Gastroesophageal sphincter (tissue), 4 donors: ENCODE results near the gene LSM10. TPM values are rescaled to one million over a fixed set of nuclear protein-coding genes. Genes with fewer than 3 reads are reported as not detected.

Source experiments
- ATAC-seq: fragments of 150-250 bp; one replicate; pipeline ENCODE4 v1.9.1; 2016; ENCODE audit warnings: mild to moderate bottlenecking, moderate library complexity
- H3K27ac ChIP-seq, 4 donors: fragments of 200-600 bp; sonication (generic) in 3 of 4; 1 replicate in 3 of 4; 2 replicates in 1 of 4; pipeline ENCODE4 v1.5.1; 2016 to 2019
- H3K27me3 ChIP-seq: fragments of 200-600 bp; sonication (generic); one replicate; pipeline ENCODE4 v1.5.1; 2019
- H3K36me3 ChIP-seq, 2 donors: fragments of 200-600 bp; sonication (generic); one replicate each; pipeline ENCODE4 v1.5.1; 2019; ENCODE audit warnings: control low read depth in 1 of 2
- H3K4me1 ChIP-seq, 3 donors: fragments of 200-600 bp; sonication (generic); 1 replicate in 2 of 3; 2 replicates in 1 of 3; pipeline ENCODE4 v1.5.1; 2016 to 2019; ENCODE audit warnings: control low read depth in 2 of 3
- H3K4me3 ChIP-seq, 2 donors: fragments of 200-600 bp; sonication (generic); one replicate each; pipeline ENCODE4 v1.5.1; 2019; ENCODE audit warnings: mild to moderate bottlenecking in 1 of 2, moderate library complexity in 1 of 2
- H3K9me3 ChIP-seq, 3 donors: fragments of 200-600 bp; sonication (generic); one replicate each; pipeline ENCODE4 v1.5.1; 2017 to 2019; ENCODE audit warnings: control low read depth in 2 of 3
- CTCF ChIP-seq, 4 experiments: fragments of 200-600 bp in 2 of 4; fragments of 450-650 bp in 2 of 4; sonication (generic) in 1 of 4; IDR thresholded peaks; one replicate each; pipeline ENCODE4 v1.5.1; 2017 to 2019; ENCODE audit warnings: antibody characterized with exemption in 4 of 4, mild to moderate bottlenecking in 2 of 4, moderate library complexity in 2 of 4
- EP300 ChIP-seq: sonication (generic); formaldehyde crosslinking; IDR thresholded peaks from one replicate; pipeline ENCODE4 v1.6.1; 2017; ENCODE audit warnings: antibody characterized with exemption, mild to moderate bottlenecking
- POLR2A ChIP-seq, 2 donors: fragments of 450-650 bp; IDR thresholded peaks; one replicate each; pipeline ENCODE4 v1.6.1; 2017; ENCODE audit warnings: antibody characterized with exemption in 2 of 2, mild to moderate bottlenecking in 2 of 2, moderate library complexity in 1 of 2
- POLR2AphosphoS5 ChIP-seq: sonication (generic); formaldehyde crosslinking; IDR thresholded peaks from one replicate; pipeline ENCODE4 v1.6.1; 2017; ENCODE audit warnings: antibody characterized with exemption
- WGBS, 2 donors: methylation state at CpG; one replicate each; pipeline ENCODE4 v1.1.5; 2018; ENCODE audit warnings: low coverage in 1 of 2; 5-methylcytosine and 5-hydroxymethylcytosine counted together
- total RNA-seq, 4 donors: library from RNA; depleted of rRNA; stranded (reverse); fragments of >200 nt; gene quantifications; one replicate each; pipeline ENCODE4 v1.1.0, GENCODE V29; 2016

LSM10 gene
- total RNA-seq, 4 donors from 2014 or later = 39.5 to 50.2 (median 47.3) TPM

GRCh38 chr1:36414384-36414783 is 16.7 kb upstream of the LSM10 start:
- WGBS, 2 donors = 73% methylated on average over 4 of the region's 4 CpGs; no CpG with 5 or more reads in 1 of the 2 donors
- H3K4me1 ChIP-seq = no peaks in the 10 kb centered on the region

GRCh38 chr1:36411674-36412648 is 14.3 kb upstream of the LSM10 start:
- WGBS, 2 donors = 56% methylated on average over 8 of the region's 11 CpGs
- Histone ChIP-seq H3K36me3 (peaks cover 0 to 4% of the 10 kb centered on the region in 2 donors), H3K27me3 (no peaks in the 10 kb centered on the region), H3K4me1 (no peaks in the 10 kb centered on the region), H3K27ac (no peak overlapping the region), H3K9me3 (no peaks in the 10 kb centered on the region), H3K4me3 (no peak overlapping the region)
- no peak for ATAC-seq
- TF ChIP-seq EP300 = no peak
- no peak for TF ChIP-seq CTCF (IDR thresholded peaks at IDR 0.05)
- TF ChIP-seq POLR2A (IDR thresholded peaks at IDR 0.05) = no peak
- TF ChIP-seq POLR2AphosphoS5 = no peak

More at GRCh38 chr1:36414384-36414783, 16.7 kb upstream of the LSM10 start:
- Histone ChIP-seq H3K27ac (no peak overlapping the region), H3K36me3 (peaks cover 0 to 16% of the 10 kb centered on the region in 2 donors), H3K27me3 (no peaks in the 10 kb centered on the region), H3K4me3 (no peak overlapping the region), H3K9me3 (no peaks in the 10 kb centered on the region)
- TF ChIP-seq EP300 = no peak
- no peak for TF ChIP-seq POLR2AphosphoS5
- no peak for ATAC-seq

- Histone ChIP-seq H3K4me3 (no peak overlapping the region), H3K9me3 (no peaks in the 10 kb centered on the region), H3K27ac (no peak overlapping the region), H3K27me3 (no peaks in the 10 kb centered on the region), H3K4me1 (no peaks in the 10 kb centered on the region), H3K36me3 (no peaks in the 10 kb centered on the region)
- no peak for TF ChIP-seq EP300
- TF ChIP-seq POLR2A (IDR thresholded peaks at IDR 0.05) = no peak
- TF ChIP-seq POLR2AphosphoS5 = no peak
- TF ChIP-seq CTCF (IDR thresholded peaks at IDR 0.05) = no peak
- WGBS, 2 donors = 54 to 84% methylated on average over 2 of the region's 2 CpGs
- no peak for ATAC-seq
These were observed 10.8 kb upstream of the LSM10 start for GRCh38 chr1:36408479-36408878.

- TF ChIP-seq POLR2A (IDR thresholded peaks at IDR 0.05) = no peak
- TF ChIP-seq POLR2AphosphoS5 = no peak
- TF ChIP-seq EP300 = no peak
- TF ChIP-seq CTCF (IDR thresholded peaks at IDR 0.05) = no peak
- ATAC-seq = no peak
- no peak overlapping the region for H3K27ac ChIP-seq
- no peaks in the 10 kb centered on the region for H3K9me3 ChIP-seq
- H3K4me1 ChIP-seq = no peaks in the 10 kb centered on the region
- no peak overlapping the region for H3K4me3 ChIP-seq
- H3K36me3 ChIP-seq = no peaks in the 10 kb centered on the region
- WGBS, 2 donors = no CpG with 5 or more reads among the region's 1 CpG
- no peaks in the 10 kb centered on the region for H3K27me3 ChIP-seq
These were observed 8.7 kb upstream of the LSM10 start for GRCh38 chr1:36406440-36406839.

GRCh38 chr1:36402504-36402890 is 4.8 kb upstream of the LSM10 start:
- no peak for ATAC-seq
- H3K4me3 ChIP-seq = no peak overlapping the region
- H3K27ac ChIP-seq = no peak overlapping the region
- H3K9me3 ChIP-seq = no peaks in the 10 kb centered on the region
- 84 to 90% methylated on average over 4 of the region's 4 CpGs for WGBS, 2 donors
- no peaks in the 10 kb centered on the region for H3K36me3 ChIP-seq
- no peak for TF ChIP-seq POLR2AphosphoS5
- no peak for TF ChIP-seq POLR2A (IDR thresholded peaks at IDR 0.05)
- TF ChIP-seq EP300 = no peak
- TF ChIP-seq CTCF (IDR thresholded peaks at IDR 0.05) = no peak
- peaks cover 0 to 7% (median 0%) of the 10 kb centered on the region in 3 donors for H3K4me1 ChIP-seq
- H3K27me3 ChIP-seq = no peaks in the 10 kb centered on the region
